Daoy (cell line): Measurements from ENCODE around the gene TSPAN5. TPM values are rescaled to one million over a fixed set of nuclear protein-coding genes. Genes with fewer than 3 reads are reported as not detected.

Source experiments
- DNase-seq: peaks from one replicate; pipeline ENCODE4 v3.0.0-alpha.2; 2015; ENCODE audit warnings: low read depth
- total RNA-seq: library from RNA; depleted of rRNA; stranded (reverse); fragments of >200 nt; shearing (Covaris generic); gene quantifications from 2 replicates; pipeline ENCODE4 v1.2.3, GENCODE V29; 2014

The TSPAN5 gene
- total RNA-seq, 1 experiment from 2014 or later = 13.4 TPM

- no peak for DNase-seq
Measured at GRCh38 chr4:98618680-98619079, 39.7 kb downstream of the TSPAN5 start.

- no peak for DNase-seq
Measured at GRCh38 chr4:98617358-98618047, 40.9 kb downstream of the TSPAN5 start.

GRCh38 chr4:98615991-98616390, 42.4 kb downstream of the TSPAN5 start:
- DNase-seq = no peak

GRCh38 chr4:98614662-98615061, 43.7 kb downstream of the TSPAN5 start:
- DNase-seq = no peak

GRCh38 chr4:98614094-98614493, 44.3 kb downstream of the TSPAN5 start:
- no peak for DNase-seq

- DNase-seq = no peak
Measured at GRCh38 chr4:98613453-98614075, 44.8 kb downstream of the TSPAN5 start.

GRCh38 chr4:98612318-98613250, 45.8 kb downstream of the TSPAN5 start:
- DNase-seq = no peak

GRCh38 chr4:98611677-98612317, 46.6 kb downstream of the TSPAN5 start:
- DNase-seq = no peak

- DNase-seq = no peak
Measured at GRCh38 chr4:98610926-98611676, 47.3 kb downstream of the TSPAN5 start.

- no peak for DNase-seq
Measured at GRCh38 chr4:98610431-98610830, 48.0 kb downstream of the TSPAN5 start.

- no peak for DNase-seq
Measured at GRCh38 chr4:98609934-98610333, 48.5 kb downstream of the TSPAN5 start.

- DNase-seq = no peak
Measured at GRCh38 chr4:98608356-98608755, 50.1 kb downstream of the TSPAN5 start.

- no peak for DNase-seq
Measured at GRCh38 chr4:98606894-98607293, 51.5 kb downstream of the TSPAN5 start.

- DNase-seq = no peak
Measured at GRCh38 chr4:98605216-98605615, 53.2 kb downstream of the TSPAN5 start.

- DNase-seq = no peak
Measured at GRCh38 chr4:98604723-98605122, 53.7 kb downstream of the TSPAN5 start.

- DNase-seq = peak; percentile 58
Measured at GRCh38 chr4:98603683-98604521, 54.5 kb downstream of the TSPAN5 start.

GRCh38 chr4:98602270-98602669, 56.1 kb downstream of the TSPAN5 start:
- no peak for DNase-seq

GRCh38 chr4:98601708-98602107, 56.7 kb downstream of the TSPAN5 start:
- peak; percentile 16 for DNase-seq

GRCh38 chr4:98599617-98600205, 58.7 kb downstream of the TSPAN5 start:
- DNase-seq = no peak

- DNase-seq = no peak
Measured at GRCh38 chr4:98586962-98587354, 71.5 kb downstream of the TSPAN5 start.
